Vein endothelial cell (primary cell): ENCODE measurements around the gene FAM200C. TPM values are rescaled to one million over a fixed set of nuclear protein-coding genes. Genes with fewer than 3 reads are reported as not detected.

Source experiments
- total RNA-seq: library from RNA; depleted of rRNA; stranded (reverse); fragments of >200 nt; gene quantifications from 2 replicates; pipeline ENCODE4 v1.2.3, GENCODE V29; 2012

FAM200C gene
- total RNA-seq: 2.0 and 3.3 TPM in 2 replicates

GRCh38 chr5:160399402-160400353 is at the start of gene FAM200C:
TSS of gene FAM200C (minus strand) at chr5:160400054. CDS start at chr5:160395490, 4,564 bp downstream.

DNA sequence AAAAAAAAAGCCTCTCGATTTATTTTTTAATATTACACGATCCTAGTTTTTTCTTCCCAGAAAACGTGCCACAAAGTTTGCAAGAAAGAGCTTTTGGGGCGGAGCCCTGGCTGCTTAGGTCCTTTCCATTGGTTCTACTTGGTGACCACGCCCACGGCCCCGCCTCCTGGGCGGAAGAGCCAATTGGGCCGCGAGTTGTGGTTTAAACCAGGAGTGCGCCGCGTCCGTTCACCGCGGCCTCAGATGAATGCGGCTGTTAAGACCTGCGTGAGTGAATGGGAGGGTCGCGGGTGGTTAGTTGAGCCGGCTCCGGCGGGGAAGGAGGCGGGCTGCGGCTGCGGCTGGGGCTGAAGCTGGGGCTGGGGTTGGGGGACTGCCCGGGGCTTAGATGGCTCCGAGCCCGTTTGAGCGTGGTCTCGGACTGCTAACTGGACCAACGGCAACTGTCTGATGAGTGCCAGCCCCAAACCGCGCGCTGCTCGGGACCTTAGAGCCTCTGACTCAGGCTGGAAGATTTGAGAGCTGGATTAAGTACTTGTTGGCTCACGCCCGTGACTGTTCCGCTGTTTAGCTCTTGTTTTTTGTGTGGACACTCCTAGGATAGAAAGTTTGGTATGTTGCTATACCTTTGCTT is 21.9 kb upstream of the FAM200C start, which contains the start of gene PTTG1:
TSS of gene PTTG1 (plus strand) at position 231 of the 634 bp plus-strand sequence. CDS start 458 bp downstream, outside the sequence.

DNA sequence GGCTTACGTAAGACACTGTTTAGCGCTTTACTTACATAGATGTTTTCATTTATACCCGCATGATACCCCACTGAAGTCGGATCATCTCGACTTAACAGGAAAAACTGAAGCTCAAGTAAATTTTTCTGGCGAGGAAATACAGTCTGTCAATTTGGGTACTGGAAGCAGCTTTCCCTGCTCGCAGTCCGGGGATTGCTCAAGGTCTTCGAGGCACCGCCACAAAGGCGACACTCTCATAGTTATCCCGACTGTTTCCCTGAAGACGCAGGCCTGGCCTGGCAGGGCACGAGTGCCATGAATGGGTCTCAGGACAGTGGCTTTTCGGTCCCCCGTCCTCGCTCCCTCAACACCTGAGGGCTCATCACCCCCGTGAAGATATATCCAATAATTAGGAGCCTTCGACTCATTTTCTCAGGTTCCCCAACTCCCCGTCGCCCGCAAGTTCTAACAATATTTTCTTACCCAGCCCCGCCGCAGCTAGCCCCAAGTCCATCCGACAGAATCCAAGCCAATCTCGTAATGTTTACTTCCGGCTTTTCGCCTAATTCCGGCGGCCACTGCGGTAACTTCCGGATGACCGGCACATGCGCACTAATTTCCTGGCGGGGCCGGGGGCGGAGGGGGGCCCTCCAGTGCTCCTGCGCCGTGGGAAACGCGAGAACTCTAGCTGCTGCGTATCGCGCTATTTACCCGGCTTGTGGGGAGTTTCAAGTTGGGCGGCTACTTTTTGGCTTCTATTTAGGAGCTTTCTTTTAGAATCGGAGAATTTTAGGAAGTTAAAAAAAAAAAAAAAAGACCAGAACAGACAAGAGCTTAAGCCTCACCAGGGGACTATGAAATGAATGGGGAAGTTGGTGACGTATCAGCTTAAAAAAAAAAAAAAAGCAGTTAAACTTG is 19.0 kb upstream of the FAM200C start, which contains the start of gene SLU7:
TSS of gene SLU7 (minus strand) at position 521 of the 897 bp plus-strand sequence. CDS start 3,787 bp downstream, outside the sequence.

GRCh38 chr5:160369990-160370712 is 29.7 kb downstream of the FAM200C start, which contains the start of gene C1QTNF2:
TSS of gene C1QTNF2 (minus strand) at chr5:160370626. CDS start at chr5:160355011, 15,615 bp downstream.

Other genes with a start within 250 kb of the FAM200C start
- gene FABP6, start 170.5 kb downstream of the FAM200C start, total RNA-seq: not detected in 2 replicates
- gene CCNJL, start 87.5 kb downstream of the FAM200C start, total RNA-seq: 10.1 and 12.4 TPM in 2 replicates
- gene C1QTNF2, start 29.4 kb downstream of the FAM200C start, total RNA-seq: 0.10 TPM in 1 of 2 replicates, not detected in the other
- 45.8 and 54.2 TPM in 2 replicates for gene SLU7, start 19.0 kb upstream of the FAM200C start, total RNA-seq
- gene PTTG1, start 21.8 kb upstream of the FAM200C start, total RNA-seq: 104 and 151 TPM in 2 replicates